Heart left ventricle (tissue), 16 donors: Measurements from ENCODE around the gene FAM89A. TPM values are rescaled to one million over a fixed set of nuclear protein-coding genes. Genes with fewer than 3 reads are reported as not detected.

Experiments used
- ATAC-seq, 4 donors: fragments of 200-7000 bp; cut with Tn5 transposase; one replicate each; pipeline ENCODE4 v1.9.1; 2020 to 2022; ENCODE audit warnings: moderate library complexity in 4 of 4, mild to moderate bottlenecking in 3 of 4, moderate number of reproducible peaks in 1 of 4
- DNase-seq, 5 donors: peaks; one replicate each; pipeline ENCODE4 v3.0.0-alpha.2; 2020
- H3K27ac ChIP-seq, 12 donors: fragments of 200-600 bp; sonication (generic) in 4 of 12; one replicate each; pipeline versions ENCODE4 v1.5.0 to v1.8.0; 2016 to 2022; ENCODE audit warnings: mild to moderate bottlenecking in 2 of 12
- H3K27me3 ChIP-seq, 9 donors: fragments of 200-600 bp; sonication (generic) in 2 of 9; one replicate each; pipeline versions ENCODE4 v1.5.1 to v1.8.0; 2016 to 2022; ENCODE audit warnings: mild to moderate bottlenecking in 3 of 9
- H3K36me3 ChIP-seq, 9 donors: fragments of 200-600 bp; sonication (generic) in 2 of 9; one replicate each; pipeline versions ENCODE4 v1.5.0 to v1.8.0; 2018 to 2022; ENCODE audit warnings: mild to moderate bottlenecking in 2 of 9
- H3K4me1 ChIP-seq, 12 donors: fragments of 200-600 bp; sonication (generic) in 4 of 12; one replicate each; pipeline versions ENCODE4 v1.5.0 to v1.8.0; 2016 to 2022; ENCODE audit warnings: mild to moderate bottlenecking in 3 of 12
- H3K4me3 ChIP-seq, 12 donors: fragments of 200-600 bp; sonication (generic) in 4 of 12; one replicate each; pipeline versions ENCODE4 v1.5.0 to v1.8.0; 2017 to 2022; ENCODE audit warnings: mild to moderate bottlenecking in 9 of 12, moderate library complexity in 4 of 12
- H3K9me3 ChIP-seq, 12 donors: fragments of 200-600 bp; sonication (generic) in 4 of 12; one replicate each; pipeline versions ENCODE4 v1.5.0 to v1.8.0; 2016 to 2022; ENCODE audit warnings: mild to moderate bottlenecking in 1 of 12
- POLR2A ChIP-seq, 2 donors: fragments of 450-650 bp; IDR thresholded peaks; one replicate each; pipeline ENCODE4 v1.6.1; 2017; ENCODE audit warnings: antibody characterized with exemption in 2 of 2, mild to moderate bottlenecking in 2 of 2, moderate library complexity in 2 of 2
- WGBS, 4 donors: extraction: QIAGEN DNeasy Blood & Tissue Kit in 2 of 4; methylation state at CpG; one replicate each; pipeline versions ENCODE4 v1.1.5 to v1.1.7; 2013 to 2018; 5-methylcytosine and 5-hydroxymethylcytosine counted together
- intact Hi-C, 10 donors: fragments of 100-400 bp; cut with DNase I; formaldehyde crosslinking; loops; one replicate each; pipeline versions ENCODE4 v1.11.1 to v1.14.2; 2022
- polyA plus RNA-seq, 2 donors: library from polyadenylated mRNA; stranded (reverse); fragments of 200-250 nt; gene quantifications; one replicate each; pipeline ENCODE4 v1.2.3, GENCODE V29; 2013
- total RNA-seq, 9 donors: library from RNA; depleted of rRNA in 2 of 9; stranded (reverse); fragments of >200 nt in 2 of 9; fragmentation: NEBNext Ultra II Directional in 3 of 9; extraction: Animal tissue kit (Norgen Biotek cat#: 25700) in 3 of 9; gene quantifications; one replicate each; pipeline versions ENCODE4 v1.1.0 to v1.2.4, GENCODE V29; 2016 to 2023
- TF ChIP-seq, protein P1 (sequence below), 12 donors: fragments of 200-600 bp; sonication (generic) in 4 of 12; IDR thresholded peaks; one replicate each; pipeline versions ENCODE4 v1.5.0 to v1.8.0; 2018 to 2022; ENCODE audit warnings: antibody characterized with exemption in 12 of 12, mild to moderate bottlenecking in 5 of 12
- donor health status: ischemic (EF 13 %, LVEDD 7.1; RV severe dilation, severe dysfunction).
- donor health status: healthy with polysubstance abuse.
- donor health status: DM: no; HTN: yes; CAD: no.
- donor health status: DM: no; HTN: no; CAD: no.
- donor health status: ischemic (EF 25% LVEDD 6.9; RV normal size, moderate dysfunction).
- donor health status: ischemic (EF 25% LVEDD 5.7; RV mildly dilated, moderate dysfunction).
- donor health status: healthy.
- donor health status: DM: yes; HTN: yes; CAD: no.
- donor health status: ischemic (EF 35%, LVEDD 5.7; RV mildly dilated, moderate dysfunction).
- donor health status: nonischemic (EF 11% LVEDD 7.7; RV severe dilation, severe dysfunction).
- donor health status: DM: yes; HTN: yes; CAD: no.
- donor health status: PGD.
- donor health status: ischemic (EF 29% LVEDD 5.4; RV normal size, mild dysfunction).
- donor health status: nonischemic (EF 23%, LVEDD 6.1; RV moderate dilation, normal function).

FAM89A gene
- total and polyA plus RNA-seq, 11 donors: 3.8 to 11.5 (median 6.0) TPM

DNA sequence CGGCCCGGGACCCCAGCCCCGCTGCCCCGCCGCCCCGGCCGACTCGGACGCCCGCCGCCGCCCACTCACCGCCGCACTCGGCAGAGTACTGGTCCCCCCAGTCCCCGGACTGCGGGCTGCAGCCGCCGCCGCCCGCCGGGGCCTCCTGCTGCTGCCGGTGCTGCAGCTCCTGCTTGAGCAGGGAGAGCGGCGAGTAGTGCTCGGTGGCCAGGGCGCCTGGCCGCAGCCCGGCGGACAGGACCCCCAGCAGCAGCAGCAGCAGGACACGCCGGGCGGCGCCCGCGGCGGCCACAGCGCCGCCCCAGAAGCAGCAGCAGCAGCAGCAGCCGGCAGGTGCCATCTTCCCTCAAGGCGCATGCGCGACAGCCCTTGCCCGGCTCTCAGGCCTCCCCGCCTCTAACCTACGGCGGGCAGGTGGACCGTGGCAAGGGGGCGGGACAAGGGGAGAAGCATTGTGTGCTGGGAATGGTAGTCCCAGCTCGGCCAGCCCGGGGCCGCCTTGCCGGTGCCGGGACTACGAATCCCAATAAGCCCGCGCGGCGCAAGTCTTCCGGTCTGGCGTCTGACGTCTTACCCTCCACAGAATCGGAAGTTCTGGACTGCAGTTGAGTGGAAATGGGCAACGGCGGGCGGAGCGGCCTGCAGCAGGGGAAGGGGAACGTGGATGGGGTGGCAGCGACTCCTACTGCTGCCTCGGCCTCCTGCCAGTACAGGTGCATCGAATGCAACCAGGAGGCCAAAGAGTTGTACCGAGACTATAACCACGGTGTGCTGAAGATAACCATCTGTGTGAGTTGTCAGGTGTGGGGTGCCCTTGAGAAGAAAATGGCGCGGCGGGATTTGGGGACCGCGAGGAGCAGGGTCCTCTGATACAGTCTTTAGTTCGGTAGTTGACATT, 61.3 kb downstream of the FAM89A start, which contains the start of the genes ARV1 and TTC13:
Gene ARV1, plus strand, starts transcription at position 604 of the 898 bp plus-strand sequence. Its CDS starts 12 bp downstream, at position 616.
Gene TTC13, minus strand, starts transcription at position 371 of the 898 bp plus-strand sequence. Its CDS starts 31 bp downstream, at position 340.
- Histone ChIP-seq H3K27ac (peak within 1 kb of the TSS; percentile 75 to 88 (median 80)), H3K4me1 (peaks cover 0 to 41% (median 20%) of the 10 kb centered on the region in 12 donors), H3K9me3 (no peaks in the 10 kb centered on the region), H3K36me3 (peaks cover 0 to 32% (median 9%) of the 10 kb centered on the region in 9 donors), H3K27me3 (no peaks in the 10 kb centered on the region), H3K4me3 (peak within 1 kb of the TSS; percentile 40 to 92 (median 80))
- TF ChIP-seq, protein P1, sequence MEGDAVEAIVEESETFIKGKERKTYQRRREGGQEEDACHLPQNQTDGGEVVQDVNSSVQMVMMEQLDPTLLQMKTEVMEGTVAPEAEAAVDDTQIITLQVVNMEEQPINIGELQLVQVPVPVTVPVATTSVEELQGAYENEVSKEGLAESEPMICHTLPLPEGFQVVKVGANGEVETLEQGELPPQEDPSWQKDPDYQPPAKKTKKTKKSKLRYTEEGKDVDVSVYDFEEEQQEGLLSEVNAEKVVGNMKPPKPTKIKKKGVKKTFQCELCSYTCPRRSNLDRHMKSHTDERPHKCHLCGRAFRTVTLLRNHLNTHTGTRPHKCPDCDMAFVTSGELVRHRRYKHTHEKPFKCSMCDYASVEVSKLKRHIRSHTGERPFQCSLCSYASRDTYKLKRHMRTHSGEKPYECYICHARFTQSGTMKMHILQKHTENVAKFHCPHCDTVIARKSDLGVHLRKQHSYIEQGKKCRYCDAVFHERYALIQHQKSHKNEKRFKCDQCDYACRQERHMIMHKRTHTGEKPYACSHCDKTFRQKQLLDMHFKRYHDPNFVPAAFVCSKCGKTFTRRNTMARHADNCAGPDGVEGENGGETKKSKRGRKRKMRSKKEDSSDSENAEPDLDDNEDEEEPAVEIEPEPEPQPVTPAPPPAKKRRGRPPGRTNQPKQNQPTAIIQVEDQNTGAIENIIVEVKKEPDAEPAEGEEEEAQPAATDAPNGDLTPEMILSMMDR (IDR thresholded peaks at IDR 0.05): peak in 7 of 12 donors; percentile 19 to 48 (median 28)
- peak in 1 of 2 donors; percentile 79 for TF ChIP-seq POLR2A (IDR thresholded peaks at IDR 0.05)
- DNase-seq: peak; percentile 98 to 100 (median 99)
- intact Hi-C loops: loop anchor here in 3 of 10 donors (1.0 to 10.0 kb wide), 4 partner anchors 61 to 233 kb away; partner anchors contain the start of gene C1orf198 (in 1 of the 3)
- WGBS, 4 donors: 0 to 1% (median 1%) methylated on average over 45 to 79 of the region's 79 CpGs
- ATAC-seq: peak; percentile 100

DNA sequence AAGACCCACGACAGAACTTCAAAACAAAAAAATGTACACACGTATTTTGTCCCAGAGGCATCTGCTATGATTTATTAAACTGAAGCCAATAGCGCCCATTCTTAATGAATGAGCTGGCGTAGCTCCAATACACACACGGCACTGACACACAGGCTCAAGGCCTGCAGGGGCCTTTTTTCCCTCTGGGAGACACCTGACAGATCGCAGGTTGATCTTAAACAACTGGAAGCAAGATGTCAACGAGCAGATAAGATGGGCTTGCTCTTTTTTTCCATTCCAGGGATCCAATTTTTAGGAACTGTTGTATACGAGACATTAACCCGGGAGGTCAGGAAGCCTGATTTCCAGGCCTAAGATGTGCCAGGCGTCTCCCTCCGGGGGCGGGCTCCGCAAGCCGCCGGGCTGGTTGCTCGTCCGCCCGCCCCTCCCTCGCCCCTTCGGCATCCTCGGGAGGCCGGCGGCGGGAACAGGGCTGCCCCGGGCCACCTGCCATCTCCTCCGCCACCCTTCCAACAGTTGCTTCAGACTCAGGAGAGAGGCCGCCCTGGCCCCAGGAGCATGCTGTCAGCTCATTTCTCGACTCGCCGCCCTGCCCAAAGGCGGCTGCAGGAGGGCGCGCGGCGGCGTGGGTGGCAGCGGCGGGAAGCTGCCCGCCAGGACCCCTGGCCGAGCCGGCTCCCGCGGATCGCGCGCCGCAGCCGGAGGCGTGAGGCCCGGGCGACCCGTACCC, 62.1 kb downstream of the FAM89A start:
- Histone ChIP-seq H3K27ac (peak overlapping the region; percentile 71 to 88 (median 80)), H3K4me1 (peaks cover 0 to 48% (median 21%) of the 10 kb centered on the region in 12 donors), H3K9me3 (no peaks in the 10 kb centered on the region), H3K36me3 (peaks cover 0 to 29% (median 9%) of the 10 kb centered on the region in 9 donors), H3K27me3 (no peaks in the 10 kb centered on the region), H3K4me3 (peak overlapping the region; percentile 40 to 92 (median 80))
- 2 to 12% (median 4%) methylated on average over 11 to 52 of the region's 52 CpGs for WGBS, 4 donors
- intact Hi-C loops: loop anchor here in 3 of 10 donors (5.0 to 10.0 kb wide), 3 partner anchors 61 to 111 kb away; partner anchors contain the start of gene C1orf198 (in 1 of the 3)
- ATAC-seq: peak in 1 of 4 donors; percentile 4
- DNase-seq: peak; percentile 27 to 67 (median 50)
- TF ChIP-seq, protein P1 (IDR thresholded peaks at IDR 0.05): no peak
- TF ChIP-seq POLR2A (IDR thresholded peaks at IDR 0.05): no peak

DNA sequence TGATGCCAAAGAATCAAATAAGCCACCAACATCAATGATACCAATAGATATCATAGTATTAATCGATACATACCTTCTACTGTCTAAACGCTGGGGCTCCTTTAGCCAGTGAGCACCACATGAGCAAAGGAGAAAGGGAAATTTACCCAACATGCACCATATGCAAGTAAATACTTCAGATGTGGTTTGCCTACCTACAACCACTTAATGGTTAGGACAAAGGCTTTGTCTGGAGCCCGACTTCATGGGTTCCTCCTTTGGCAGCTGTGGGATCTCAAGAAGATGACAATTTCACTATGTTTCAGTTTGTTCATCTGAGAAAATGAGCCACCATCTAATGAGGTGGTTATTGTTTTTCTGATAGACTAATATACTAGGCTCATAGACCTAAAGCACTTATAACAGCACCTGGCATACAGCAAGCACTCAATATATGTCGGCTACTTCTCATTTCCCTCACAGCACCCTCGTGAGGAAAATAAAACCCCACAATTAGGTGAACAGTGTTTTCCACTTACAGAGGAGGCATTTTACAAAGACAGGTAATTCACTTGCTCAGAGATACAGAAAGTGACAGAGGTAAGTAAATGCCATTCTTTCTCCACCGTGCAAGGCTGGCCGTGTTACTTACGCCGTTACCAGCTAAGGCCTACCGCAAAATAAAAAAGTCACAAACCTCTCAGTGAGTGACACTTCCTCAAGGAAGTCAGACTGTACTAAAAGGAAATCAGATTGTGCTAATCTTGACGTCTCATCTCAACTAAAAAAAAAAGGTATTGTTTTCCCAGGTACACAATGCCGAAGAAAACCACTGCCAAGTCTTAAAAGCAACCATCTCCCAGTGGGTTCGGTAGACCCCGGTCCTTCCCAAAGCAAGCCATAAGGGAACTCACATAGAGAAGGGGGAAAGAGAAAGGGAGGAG, 63.0 kb downstream of the FAM89A start:
- intact Hi-C loops: loop anchor here in 3 of 10 donors (5.0 to 10.0 kb wide), 3 partner anchors 60 to 110 kb away; partner anchors contain the start of gene C1orf198 (in 1 of the 3)
- ATAC-seq (peak in 2 of 4 donors; percentile 10 to 29), DNase-seq (peak in 1 of 5 donors; percentile 20)
- Histone ChIP-seq H3K36me3 (peaks cover 0 to 22% (median 9%) of the 10 kb centered on the region in 9 donors), H3K4me1 (peaks cover 0 to 56% (median 21%) of the 10 kb centered on the region in 12 donors), H3K9me3 (no peaks in the 10 kb centered on the region), H3K27me3 (no peaks in the 10 kb centered on the region), H3K4me3 (peak overlapping the region in 11 of 12 donors; percentile 55 to 92 (median 81)), H3K27ac (peak overlapping the region in 11 of 12 donors; percentile 71 to 88 (median 81))
- TF ChIP-seq, protein P1 (IDR thresholded peaks at IDR 0.05): no peak
- WGBS, 4 donors: 63 to 68% (median 68%) methylated on average over 14 of the region's 14 CpGs
